IMR-90 (cell line): ENCODE results near the gene GNAI2. TPM values are rescaled to one million over a fixed set of nuclear protein-coding genes. Genes with fewer than 3 reads are reported as not detected.

Source experiments
- ATAC-seq: fragments of 200-7000 bp; cut with Tn5 transposase; 2 replicates; pipeline ENCODE4 v1.9.1; 2020; ENCODE audit warnings: low read depth, mild to moderate bottlenecking, moderate library complexity
- BruUV-seq: library from RNA; stranded (reverse); fragments of 400-500 nt; replicated peaks from 2 replicates; lab custom pipeline; 2021; lab: Mats Ljungman, UMichigan
- CTCF ChIA-PET: fragments of 300-600 bp; formaldehyde crosslinking; extraction: SDS; loops from one replicate; lab custom pipeline; 2021; ENCODE audit warnings: antibody characterized with exemption; lab: Yijun Ruan, JAX
- POLR2A ChIA-PET: fragments of 300-600 bp; sonication (Branson Sonifier 250); formaldehyde crosslinking; loops from one replicate; lab custom pipeline; 2022; ENCODE audit warnings: antibody characterized with exemption; ENCODE audit not compliant: unreplicated experiment; lab: Charles Lee
- DNase-seq: peaks from one replicate; pipeline ENCODE4 v3.0.0; 2013
- H2AFZ ChIP-seq: replicated peaks from 2 replicates; pipeline ENCODE3; 2013; ENCODE audit warnings: low read length, mild to moderate bottlenecking; ENCODE audit not compliant: poor library complexity
- H2AK5ac ChIP-seq: 2 replicates; pipeline ENCODE4 v1.6.1; 2013; ENCODE audit warnings: low read depth, low read length, inconsistent platforms
- H2AK9ac ChIP-seq: replicated peaks from 2 replicates; pipeline ENCODE3; 2013; ENCODE audit warnings: mild to moderate bottlenecking, low read depth, low read length, moderate library complexity; ENCODE audit not compliant: poor library complexity
- H2BK120ac ChIP-seq: 2 replicates; pipeline ENCODE4 v1.6.1; 2013; ENCODE audit warnings: low read depth, low read length, inconsistent platforms
- H2BK15ac ChIP-seq: 3 replicates; pipeline ENCODE4 v1.6.1; 2013; ENCODE audit warnings: low read depth, low read length, inconsistent platforms
- H2BK20ac ChIP-seq: 2 replicates; pipeline ENCODE4 v1.6.1; 2013; ENCODE audit warnings: low read depth, mild to moderate bottlenecking, inconsistent platforms, low read length, moderate library complexity
- H2BK5ac ChIP-seq: 2 replicates; pipeline ENCODE4 v1.6.1; 2013; ENCODE audit warnings: mild to moderate bottlenecking, low read depth, low read length, inconsistent platforms; ENCODE audit not compliant: poor library complexity, severe bottlenecking
- H3K14ac ChIP-seq: replicated peaks from 2 replicates; pipeline ENCODE4 v1.6.1; 2013; ENCODE audit warnings: low read depth, low read length, inconsistent platforms
- H3K18ac ChIP-seq: 2 replicates; pipeline ENCODE4 v1.6.1; 2013; ENCODE audit warnings: low read depth, low read length, control low read depth
- H3K23ac ChIP-seq: 2 replicates; pipeline ENCODE4 v1.6.1; 2013; ENCODE audit warnings: low read depth, low read length, inconsistent platforms
- H3K27ac ChIP-seq: 2 replicates; pipeline ENCODE4 v1.5.1; 2013; ENCODE audit warnings: mild to moderate bottlenecking, control low read depth, low read length; ENCODE audit not compliant: insufficient read depth
- H3K27me3 ChIP-seq: 2 replicates; pipeline ENCODE4 v1.6.1; 2013; ENCODE audit warnings: low read length; ENCODE audit not compliant: control insufficient read depth, insufficient read depth
- H3K36me3 ChIP-seq: 2 replicates; pipeline ENCODE4 v1.6.1; 2013; ENCODE audit warnings: low read length, mixed read lengths; ENCODE audit not compliant: control insufficient read depth, insufficient read depth
- H3K4ac ChIP-seq: 2 replicates; pipeline ENCODE4 v1.6.1; 2013; ENCODE audit warnings: low read depth, low read length, inconsistent platforms
- H3K4me1 ChIP-seq: 2 replicates; pipeline ENCODE4 v1.6.1; 2013; ENCODE audit warnings: low read length, mixed read lengths; ENCODE audit not compliant: control insufficient read depth, insufficient read depth
- H3K4me2 ChIP-seq: 2 replicates; pipeline ENCODE4 v1.6.1; 2013; ENCODE audit warnings: low read depth, mild to moderate bottlenecking, control low read depth, low read length, moderate library complexity
- H3K4me3 ChIP-seq: 2 replicates; pipeline ENCODE4 v1.5.1; 2013; ENCODE audit warnings: low read depth, mild to moderate bottlenecking, control low read depth, low read length, moderate library complexity; ENCODE audit not compliant: insufficient read depth
- H3K56ac ChIP-seq: 2 replicates; pipeline ENCODE4 v1.6.1; 2013; ENCODE audit warnings: low read length, inconsistent platforms; ENCODE audit not compliant: insufficient read depth; ENCODE audit errors: extremely low read depth
- H3K79me1 ChIP-seq, 2 experiments: 2 replicates each; pipeline ENCODE4 v1.6.1; 2013; ENCODE audit warnings: low read length in 2 of 2, inconsistent platforms in 1 of 2, low read depth in 1 of 2
- H3K9ac ChIP-seq: 2 replicates; pipeline ENCODE4 v1.6.1; 2013; ENCODE audit warnings: low read depth, low read length, control low read depth
- H3K9me1 ChIP-seq: 2 replicates; pipeline ENCODE4 v1.6.1; 2013; ENCODE audit warnings: low read length, inconsistent platforms; ENCODE audit not compliant: insufficient read depth
- H3K9me3 ChIP-seq: 2 replicates; pipeline ENCODE4 v1.6.1; 2013; ENCODE audit warnings: low read length; ENCODE audit not compliant: control insufficient read depth, insufficient read depth
- H4K20me1 ChIP-seq: 2 replicates; pipeline ENCODE4 v1.6.1; 2013; ENCODE audit warnings: low read length, inconsistent platforms; ENCODE audit not compliant: insufficient read depth
- H4K5ac ChIP-seq: 2 replicates; pipeline ENCODE4 v1.6.1; 2013; ENCODE audit warnings: mild to moderate bottlenecking, low read depth, low read length, control low read depth
- H4K8ac ChIP-seq, 2 experiments: 2 replicates each; pipeline ENCODE4 v1.6.1; 2013; ENCODE audit warnings: low read depth in 2 of 2, low read length in 2 of 2, control low read depth in 1 of 2, inconsistent platforms in 1 of 2
- H4K91ac ChIP-seq: 2 replicates; pipeline ENCODE4 v1.6.1; 2013; ENCODE audit warnings: low read depth, low read length, inconsistent platforms; ENCODE audit not compliant: insufficient read depth
- MAFK ChIP-seq: IDR thresholded peaks from 2 replicates; pipeline ENCODE4 v1.6.1; 2012; ENCODE audit warnings: low read depth, low read length, improper control_type of control experiment
- SMC3 ChIP-seq: fragments of 150-350 bp; IDR thresholded peaks from 2 replicates; pipeline ENCODE4 v1.6.1; 2016; ENCODE audit warnings: low read depth, mild to moderate bottlenecking, antibody characterized with exemption, low read length, moderate library complexity
- whole genome bisulfite sequencing, 2 experiments: methylation state at CpG; one replicate each; pipeline versions ENCODE4 v1.1.5 to v1.1.7; 2013; ENCODE audit warnings: missing lambda C conversion rate in 2 of 2; ENCODE audit not compliant: insufficient read length in 1 of 2; ENCODE audit errors: extremely low coverage in 2 of 2; 5-methylcytosine and 5-hydroxymethylcytosine counted together
- dilution Hi-C: fragments of 300-500 bp; cut with HindIII; formaldehyde crosslinking; loops from one replicate; pipeline ENCODE4 v1.14.3; 2018; ENCODE audit warnings: low sequenced_read_pairs; ENCODE audit not compliant: unreplicated experiment
- in situ Hi-C: fragments of 300-500 bp; cut with MboI; formaldehyde crosslinking; loops from 3 replicates; pipeline ENCODE4 v1.14.3; 2019; ENCODE audit warnings: low sequenced_read_pairs, inconsistent platforms, mixed read lengths
- intact Hi-C: fragments of 100-400 bp; cut with micrococcal nuclease; formaldehyde crosslinking; loops from 2 replicates; pipeline ENCODE4 v1.10.0; 2022
- polyA plus RNA-seq, 3 experiments: library from polyadenylated mRNA; depleted of rRNA; stranded (reverse); fragments of >200 nt; gene quantifications; 2 replicates each; pipeline ENCODE4 v1.2.3, GENCODE V29; 2012; ENCODE audit warnings: low replicate concordance in 1 of 3
- total RNA-seq: library from RNA; depleted of rRNA; stranded (reverse); fragments of >200 nt; gene quantifications from 2 replicates; pipeline ENCODE4 v1.2.3, GENCODE V29; 2012

Gene GNAI2
- total and polyA plus RNA-seq, 2 of the 4 experiments (the other 2 are of a cell fraction): 867 to 1,079 TPM

DNA sequence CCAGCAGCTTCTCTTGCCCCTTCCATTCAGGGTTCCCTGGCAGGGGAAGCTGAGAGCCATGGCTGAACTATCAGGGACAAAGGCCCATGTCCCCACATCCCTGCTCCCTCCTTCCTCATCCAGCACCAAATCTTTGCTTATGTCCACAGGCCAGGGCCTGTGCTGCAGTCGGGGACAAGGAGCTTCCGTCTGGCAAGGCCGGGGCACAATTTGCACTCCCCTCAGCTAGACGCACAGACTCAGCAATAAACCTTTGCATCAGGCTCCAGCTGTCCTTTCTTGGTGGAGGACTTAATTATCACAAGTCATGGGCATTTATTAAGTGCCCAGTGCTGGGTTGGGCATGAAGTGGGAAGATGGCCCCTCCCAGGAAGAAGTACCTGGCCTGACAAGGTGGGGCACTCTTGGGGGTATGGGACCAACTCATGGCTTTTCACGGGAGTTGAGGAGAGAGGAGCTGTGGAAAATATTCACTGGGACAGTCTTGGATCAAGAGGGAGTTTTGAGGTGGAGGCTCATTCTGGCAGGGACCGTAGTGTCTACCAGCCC lies 39.7 kb upstream of the GNAI2 start:
- Histone ChIP-seq H2AFZ (no peak overlapping the region), H3K79me1 (no peaks in the 10 kb centered on the region), H3K23ac (no peak overlapping the region), H3K9me3 (no peaks in the 10 kb centered on the region), H2AK9ac (no peak overlapping the region), H3K9ac (no peak overlapping the region), H3K36me3 (no peaks in the 10 kb centered on the region), H4K91ac (no peak overlapping the region), H3K27ac (no peak overlapping the region), H2BK15ac (no peak overlapping the region), H3K56ac (no peak overlapping the region), H2BK5ac (no peak overlapping the region), H3K9me1 (no peaks in the 10 kb centered on the region), H2BK20ac (no peak overlapping the region), H3K4me3 (no peak overlapping the region), H4K5ac (no peak overlapping the region), H3K14ac (no peak overlapping the region), H2AK5ac (no peak overlapping the region), H3K4me2 (no peak overlapping the region), H3K4me1 (no peaks in the 10 kb centered on the region), H3K4ac (no peak overlapping the region), H3K18ac (no peak overlapping the region), H4K20me1 (peaks cover 4% of the 10 kb centered on the region; the same call in 1 of the 2 replicates), H2BK120ac (no peak overlapping the region), H4K8ac (no peak overlapping the region), H3K27me3 (peaks cover 40% of the 10 kb centered on the region)
- 71% methylated on average over 1 of the region's 6 CpGs; no CpG with 5 or more reads in 1 of the 2 experiments for WGBS, 2 experiments
- intact Hi-C loops (no loop called here), dilution Hi-C loops (no loop called here), in situ Hi-C loops (no loop called here)
- ATAC-seq: no peak
- DNase-seq: no peak
- TF ChIP-seq SMC3 (no peak), MAFK (no peak)
- ChIA-PET CTCF (interaction anchor here (0.5 to 3.0 kb wide), 2 partner anchors 30 to 76 kb away, joined by 3 to 22 read pairs; no protein-coding TSS in a partner anchor), POLR2A (no interaction called here)
- BruUV-seq: no TSS peak
